CD4-positive, alpha-beta T cell treated with Interleukin-4 for 4 hours (primary cell): ENCODE results near the gene SULT2A1.
"Not testable (repeated sequence)": the region's sequence is repeated elsewhere in the genome, so short reads cannot be mapped to it uniquely, and the experiment has no call there.

Source experiments
- DNase-seq: peaks from one replicate; pipeline ENCODE4 v3.0.0-alpha.2; 2020

Gene SULT2A1

DNA sequence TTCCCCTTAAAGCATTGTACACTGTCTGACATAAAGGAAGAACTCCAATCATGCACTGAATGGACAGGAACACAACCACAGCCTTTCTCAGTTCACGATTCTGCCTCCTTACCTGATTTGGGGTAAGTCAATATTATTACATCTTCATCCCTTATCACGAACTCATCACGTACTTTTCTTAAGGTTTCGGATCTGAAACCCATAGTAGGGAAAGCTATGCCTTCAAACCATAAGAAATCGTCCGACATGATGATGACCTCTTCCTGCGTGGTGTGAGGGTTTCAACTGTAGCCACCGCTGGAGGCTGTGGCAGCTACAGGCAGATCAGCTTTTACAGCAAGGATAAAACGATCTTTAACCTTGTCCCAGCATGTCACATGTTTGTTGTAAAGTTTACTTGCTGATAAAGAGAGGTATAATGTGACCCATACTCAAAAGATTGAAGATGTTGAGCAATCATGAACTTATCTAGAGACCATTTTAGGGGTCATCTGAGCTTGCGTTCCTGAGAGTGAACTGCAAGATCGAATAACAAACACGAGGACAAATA lies at the start of gene SULT2A1:
Gene SULT2A1, minus strand, starts transcription at position 306 of the 550 bp plus-strand sequence. Its CDS starts 58 bp downstream, at position 248.
- no peak for DNase-seq

- not testable (repeated sequence) for DNase-seq
Observed at GRCh38 chr19:47928581-47928980, 42.5 kb upstream of the SULT2A1 start.

DNA sequence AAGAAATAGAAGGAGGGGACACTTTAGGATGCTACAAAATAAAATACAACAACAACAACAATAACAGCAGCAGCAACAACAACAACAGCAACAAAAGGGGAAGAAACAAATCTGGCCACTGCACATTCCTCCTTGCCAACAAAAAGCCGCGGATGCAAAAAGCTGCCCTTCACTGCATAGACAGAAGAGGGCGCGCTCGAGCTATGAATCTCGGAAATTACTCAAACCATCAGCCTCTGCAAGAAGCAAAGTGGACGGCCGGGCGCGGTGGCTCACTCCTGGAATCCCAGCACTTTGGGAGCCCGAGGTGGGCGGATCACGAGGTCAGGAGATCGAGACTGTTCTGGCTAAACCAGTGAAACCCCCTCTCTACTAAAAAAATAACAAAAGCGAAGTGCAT lies 34.0 kb upstream of the SULT2A1 start:
- not testable (repeated sequence) for DNase-seq

DNA sequence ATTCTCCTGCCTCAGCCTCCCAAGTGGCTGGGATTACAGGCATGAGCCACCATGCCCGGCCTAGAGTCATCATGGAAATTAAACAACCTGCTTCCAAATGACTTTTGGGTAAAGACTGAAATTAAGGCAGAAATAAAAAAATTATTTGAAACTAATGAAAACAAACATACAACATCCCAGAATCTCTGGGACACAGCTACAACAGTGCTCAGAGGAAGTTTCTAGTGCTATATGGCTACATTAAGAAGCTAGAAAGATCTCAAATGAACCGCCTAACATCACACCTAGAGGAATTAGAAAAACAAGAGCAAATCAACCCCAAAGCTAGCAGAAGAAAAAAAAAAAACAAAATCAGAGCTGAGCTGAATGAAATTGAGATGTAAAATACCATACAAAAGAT lies 24.1 kb upstream of the SULT2A1 start:
- not testable (repeated sequence) for DNase-seq

GRCh38 chr19:47909350-47909749 lies 23.2 kb upstream of the SULT2A1 start:
- peak; percentile 88 for DNase-seq

GRCh38 chr19:47901370-47901769 lies 15.3 kb upstream of the SULT2A1 start:
- no peak for DNase-seq

GRCh38 chr19:47899335-47899734 lies 13.2 kb upstream of the SULT2A1 start:
- DNase-seq, result no peak

DNA sequence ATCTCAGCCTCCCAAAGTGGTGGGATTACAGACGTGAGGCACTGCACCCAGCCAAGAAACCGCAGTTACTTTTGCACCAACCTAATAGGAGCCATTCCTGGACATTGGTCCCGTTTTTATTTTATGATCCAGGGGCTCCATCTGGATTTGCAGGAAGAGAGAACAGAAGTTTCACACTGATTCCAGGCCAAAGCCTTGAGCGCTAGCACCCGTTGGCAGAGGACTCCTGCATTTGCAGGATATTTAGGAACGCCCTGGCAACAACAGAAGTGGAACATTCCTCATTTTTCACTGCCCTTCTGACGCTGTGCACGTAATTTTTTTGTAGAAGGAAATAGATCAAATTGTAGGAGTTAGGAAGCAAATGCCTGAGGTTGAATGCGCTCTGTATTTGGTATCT lies 11.7 kb upstream of the SULT2A1 start:
- no peak for DNase-seq

DNA sequence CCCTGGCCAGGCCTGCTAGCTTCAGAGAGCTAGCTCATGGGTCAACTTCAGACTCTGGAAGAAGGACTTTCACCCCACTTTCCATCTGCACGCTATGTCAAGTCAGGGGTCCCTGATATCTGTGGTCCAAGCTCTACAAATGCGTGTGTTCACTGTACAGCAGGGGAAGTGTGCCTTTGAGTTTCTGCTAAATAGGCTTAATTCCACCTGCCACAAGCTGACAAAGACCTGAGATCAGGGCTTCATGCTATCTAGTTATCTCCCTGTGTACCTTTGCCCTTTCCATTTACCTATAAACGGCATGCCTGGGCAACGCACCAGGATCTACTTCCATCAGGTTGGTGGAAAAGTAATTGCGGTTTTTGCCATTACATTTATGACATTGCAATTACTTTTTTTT lies 10.7 kb upstream of the SULT2A1 start:
- no peak for DNase-seq

DNA sequence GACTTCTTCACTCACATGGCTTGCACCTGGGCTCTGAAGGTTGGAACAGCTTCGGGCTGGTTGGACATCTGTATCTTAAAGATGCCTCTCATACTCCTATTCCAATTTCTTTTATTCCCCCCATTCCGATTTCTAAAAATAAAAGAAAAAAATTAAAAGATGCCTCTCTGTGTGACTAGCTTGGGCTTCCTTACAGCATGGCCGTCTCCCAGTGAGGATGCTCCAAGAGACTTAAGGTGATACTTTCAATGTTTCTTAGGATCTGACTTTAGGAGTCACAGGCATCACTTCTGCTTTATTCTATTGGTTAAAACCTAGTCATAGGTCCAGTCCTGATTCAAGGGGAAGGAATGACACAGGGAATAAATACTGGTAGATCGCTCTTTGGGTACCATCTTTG lies 9.9 kb upstream of the SULT2A1 start:
- DNase-seq, result no peak

DNA sequence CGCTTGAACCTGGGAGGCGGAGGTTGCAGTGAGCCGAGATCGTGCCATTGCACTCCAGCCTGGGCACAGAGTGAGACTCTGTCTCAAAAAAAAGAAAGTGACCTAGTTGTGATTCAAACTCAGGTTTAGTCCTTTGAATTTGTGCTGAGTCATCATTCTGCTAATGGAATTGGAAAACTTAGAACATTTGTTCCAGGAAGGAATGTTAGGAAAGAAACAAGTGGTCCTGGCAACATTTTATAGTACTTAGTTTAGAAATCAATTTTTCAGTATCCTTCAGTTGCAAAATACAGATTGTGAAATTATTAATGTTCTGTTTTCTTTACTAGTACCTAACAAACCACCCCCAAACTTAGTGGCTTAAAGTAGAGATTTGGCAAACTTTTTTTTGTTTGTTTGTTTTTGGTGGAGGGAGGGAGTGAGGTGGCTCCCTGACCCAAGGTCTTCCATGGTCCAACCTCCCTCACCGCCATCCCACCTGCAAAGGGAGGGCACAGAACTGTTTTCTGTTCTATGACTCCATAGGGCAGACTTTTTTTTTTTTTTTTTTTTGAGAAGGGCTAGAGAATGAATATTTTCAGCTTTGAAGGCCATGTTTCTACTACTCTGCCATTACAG lies 9.2 kb upstream of the SULT2A1 start:
- no peak for DNase-seq

- no peak for DNase-seq
Observed at GRCh38 chr19:47891923-47892666, 6.0 kb upstream of the SULT2A1 start.

GRCh38 chr19:47891622-47891922 lies 5.5 kb upstream of the SULT2A1 start:
- no peak for DNase-seq

- DNase-seq, result no peak
Observed at GRCh38 chr19:47890865-47891621, 4.9 kb upstream of the SULT2A1 start.

- DNase-seq, result no peak
Observed at GRCh38 chr19:47885067-47885463, 1.1 kb downstream of the SULT2A1 start.

- DNase-seq, result no peak
Observed at GRCh38 chr19:47882890-47883289, 3.2 kb downstream of the SULT2A1 start.

- DNase-seq, result no peak
Observed at GRCh38 chr19:47881757-47882156, 4.4 kb downstream of the SULT2A1 start.

- not testable (repeated sequence) for DNase-seq
Observed at GRCh38 chr19:47879385-47879784, 6.7 kb downstream of the SULT2A1 start.

- no peak for DNase-seq
Observed at GRCh38 chr19:47878906-47879305, 7.2 kb downstream of the SULT2A1 start.

DNA sequence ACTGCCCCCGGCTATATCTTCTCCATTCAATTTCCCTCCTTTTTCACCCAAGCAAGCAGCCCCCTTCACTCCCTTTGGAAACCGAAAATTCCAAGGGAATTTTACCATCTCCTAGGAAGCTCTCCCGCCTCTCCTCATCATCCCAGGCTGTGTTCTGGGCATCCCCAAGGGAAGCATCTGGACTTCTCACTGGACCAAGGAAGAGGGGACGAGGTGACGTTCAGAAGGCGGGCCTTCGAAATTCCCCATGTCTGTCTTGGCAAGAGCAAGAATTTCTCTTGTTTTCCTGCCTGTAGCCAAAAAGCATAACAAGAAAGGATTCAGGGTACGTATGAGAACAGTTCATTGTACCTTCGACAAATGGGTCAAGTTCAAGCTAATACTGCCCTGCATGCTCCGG lies 20.9 kb downstream of the SULT2A1 start:
- DNase-seq, result no peak

- DNase-seq, result peak; percentile 62
Observed at GRCh38 chr19:47863514-47863936, 22.6 kb downstream of the SULT2A1 start.

DNA sequence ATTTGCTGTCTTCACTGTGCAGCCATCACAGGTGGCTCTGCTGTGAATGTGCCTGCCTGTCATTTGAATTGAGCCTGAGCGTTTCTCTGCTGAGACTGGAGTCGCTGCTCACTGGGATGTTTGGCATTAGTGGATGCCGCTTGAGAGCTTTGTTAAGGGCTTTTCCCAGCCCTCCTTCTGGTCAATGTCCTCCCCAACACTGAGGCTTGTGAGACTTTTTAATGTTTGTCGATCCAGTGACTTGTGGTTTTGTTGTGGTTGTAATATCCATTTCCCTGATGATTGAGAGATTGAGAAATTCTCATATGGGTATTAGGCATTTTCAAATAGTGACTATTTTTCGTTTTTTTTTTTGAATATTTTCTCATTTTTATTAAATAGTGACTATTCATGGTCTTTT lies 24.5 kb downstream of the SULT2A1 start:
- no peak for DNase-seq

DNA sequence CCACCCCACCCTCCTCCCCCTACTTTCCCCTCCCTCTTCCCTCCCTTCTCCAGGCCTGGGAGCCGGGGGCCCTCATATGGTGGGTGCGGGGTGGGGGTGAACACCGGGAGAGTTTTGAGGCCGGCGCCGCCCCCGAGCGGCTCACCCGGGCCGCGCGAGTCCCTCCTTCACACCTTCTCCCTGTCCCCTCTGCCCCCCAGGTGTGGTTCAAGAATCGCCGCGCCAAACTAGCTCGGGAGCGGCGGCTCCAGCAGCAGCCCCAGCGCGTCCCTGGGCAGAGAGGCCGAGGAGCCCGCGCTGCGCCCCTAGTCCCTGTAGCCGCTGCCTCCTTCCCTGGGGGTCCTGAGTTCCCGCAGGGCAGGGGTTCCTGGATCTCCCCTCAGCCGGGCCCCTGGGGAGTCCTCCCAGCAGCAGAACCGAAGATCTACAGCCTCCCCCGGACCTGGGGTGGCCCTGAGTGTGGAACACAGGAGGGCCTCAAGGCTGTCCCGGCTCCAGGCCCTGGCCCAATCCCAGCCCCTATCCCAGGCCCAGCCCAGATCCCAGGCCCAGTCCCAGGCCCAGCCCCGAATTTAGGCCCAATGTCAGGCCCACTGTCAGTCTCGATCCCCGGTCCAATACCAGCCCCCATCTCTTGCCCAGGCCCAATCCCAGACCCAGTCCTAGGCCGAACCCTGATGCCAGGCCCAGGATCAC lies 25.4 kb downstream of the SULT2A1 start:
- no peak for DNase-seq
